SK-N-SH (cell line): Measurements from ENCODE around the gene PPY. TPM values are rescaled to one million over a fixed set of nuclear protein-coding genes. Genes with fewer than 3 reads are reported as not detected.

Source experiments
- CTCF ChIA-PET: fragments of 300-600, 350-600 bp; formaldehyde crosslinking; extraction: SDS; loops from one replicate; lab custom pipeline; 2021; lab: Yijun Ruan, JAX
- POLR2A ChIA-PET: fragments of 350-600 bp; sonication (Branson Sonifier 250); formaldehyde crosslinking; extraction: SDS; loops from one replicate; lab custom pipeline; 2020; ENCODE audit warnings: antibody characterized with exemption, inconsistent platforms; lab: Yijun Ruan, JAX
- DNase-seq: peaks from one replicate; pipeline ENCODE4 v3.0.0; 2012
- H2AFZ ChIP-seq: fragments of 200-600 bp; sonication (generic); 2 replicates; pipeline ENCODE4 v1.8.1; 2016; ENCODE audit warnings: antibody characterized with exemption, mild to moderate bottlenecking, low read depth
- H3F3A ChIP-seq: fragments of 200-600 bp; sonication (generic); replicated peaks from 2 replicates; pipeline ENCODE3; 2016; ENCODE audit warnings: antibody characterized with exemption, mild to moderate bottlenecking; ENCODE audit not compliant: insufficient read depth
- H3K27ac ChIP-seq, 2 experiments: fragments of 200-500 bp in 1 of 2; fragments of 200-600 bp in 1 of 2; sonication (Bioruptor generic) in 1 of 2; sonication (generic), shearing (Covaris generic) in 1 of 2; 2 replicates each; pipeline versions ENCODE4 v1.5.1 to v1.6.1; 2014 to 2016; ENCODE audit warnings: low read depth in 2 of 2, inconsistent platforms in 1 of 2, low read length in 1 of 2, mild to moderate bottlenecking in 1 of 2, mixed read lengths in 1 of 2
- H3K27me3 ChIP-seq: fragments of 200-600 bp; sonication (generic), shearing (Covaris generic); 2 replicates; pipeline ENCODE4 v1.6.1; 2016; ENCODE audit warnings: mixed run types; ENCODE audit not compliant: insufficient read depth
- H3K36me3 ChIP-seq, 2 experiments: fragments of 200-500 bp in 1 of 2; fragments of 200-600 bp in 1 of 2; sonication (Bioruptor generic) in 1 of 2; sonication (generic) in 1 of 2; replicated peaks in 1 of 2; 2 replicates each; pipeline versions ENCODE3 to v1.5.1; 2014 to 2016; ENCODE audit warnings: low read length in 1 of 2, mild to moderate bottlenecking in 1 of 2; ENCODE audit not compliant: insufficient read depth in 2 of 2, control insufficient read depth in 1 of 2
- H3K4me1 ChIP-seq, 2 experiments: fragments of 200-500 bp in 1 of 2; fragments of 200-600 bp in 1 of 2; sonication (Bioruptor generic) in 1 of 2; sonication (generic), shearing (Covaris generic) in 1 of 2; 2 replicates each; pipeline versions ENCODE4 v1.5.1 to v1.6.1; 2014 to 2016; ENCODE audit warnings: low read depth in 1 of 2, low read length in 1 of 2, mixed run types in 1 of 2; ENCODE audit not compliant: insufficient read depth in 2 of 2, control insufficient read depth in 1 of 2
- H3K4me2 ChIP-seq: fragments of 200-600 bp; sonication (generic), shearing (Covaris generic); 2 replicates; pipeline ENCODE4 v1.6.1; 2017; ENCODE audit warnings: mixed run types
- H3K4me3 ChIP-seq, 2 experiments: fragments of 200-500 bp in 1 of 2; fragments of 200-600 bp in 1 of 2; sonication (Bioruptor generic) in 1 of 2; sonication (generic), shearing (Covaris generic) in 1 of 2; 2 replicates each; pipeline versions ENCODE4 v1.5.1 to v1.8.1; 2014 to 2016; ENCODE audit warnings: low read depth in 2 of 2, inconsistent platforms in 1 of 2, low read length in 1 of 2, mild to moderate bottlenecking in 1 of 2, mixed read lengths in 1 of 2, moderate library complexity in 1 of 2
- H3K79me2 ChIP-seq: fragments of 200-600 bp; sonication (generic); 2 replicates; pipeline ENCODE4 v1.8.1; 2017; ENCODE audit warnings: mild to moderate bottlenecking; ENCODE audit not compliant: insufficient read depth
- H3K9ac ChIP-seq: fragments of 200-600 bp; sonication (generic); 2 replicates; pipeline ENCODE4 v1.6.1; 2017; ENCODE audit warnings: mixed run types
- H3K9me2 ChIP-seq: fragments of 200-600 bp; sonication (generic); 2 replicates; pipeline ENCODE4 v1.6.1; 2017; ENCODE audit warnings: mixed run types
- H3K9me3 ChIP-seq: fragments of 200-600 bp; sonication (generic); 2 replicates; pipeline ENCODE4 v1.6.1; 2017; ENCODE audit warnings: mixed run types, mild to moderate bottlenecking, moderate library complexity
- H4K20me1 ChIP-seq: fragments of 200-600 bp; sonication (generic); 2 replicates; pipeline ENCODE4 v1.6.1; 2017; ENCODE audit warnings: mild to moderate bottlenecking, mixed run types; ENCODE audit not compliant: insufficient read depth
- CHD2 ChIP-seq: fragments of 150-350 bp; IDR thresholded peaks from 2 replicates; pipeline ENCODE4 v1.6.1; 2018; ENCODE audit warnings: low read length; ENCODE audit not compliant: partially characterized antibody
- EZH2phosphoT487 ChIP-seq: fragments of 200-600 bp; sonication (generic); IDR thresholded peaks from 2 replicates; pipeline ENCODE4 v1.6.1; 2017; ENCODE audit warnings: low read depth, mixed run types, mild to moderate bottlenecking, antibody characterized with exemption, moderate library complexity, borderline replicate concordance
- IRF3 ChIP-seq: fragments of 150-350 bp; IDR thresholded peaks from 2 replicates; pipeline ENCODE4 v1.6.1; 2016; ENCODE audit warnings: mild to moderate bottlenecking, low read depth, low read length
- MAX ChIP-seq: IDR thresholded peaks from 2 replicates; pipeline ENCODE4 v1.4.0; 2012; ENCODE audit warnings: low read depth
- MEF2A ChIP-seq: IDR thresholded peaks from 2 replicates; pipeline ENCODE4 v1.4.0; 2012; ENCODE audit warnings: low read depth, borderline replicate concordance
- MXI1 ChIP-seq: IDR thresholded peaks from 2 replicates; pipeline ENCODE4 v1.6.1; 2012; ENCODE audit warnings: mild to moderate bottlenecking, low read depth, low read length, improper control_type of control experiment
- NRF1 ChIP-seq: IDR thresholded peaks from 2 replicates; pipeline ENCODE4 v1.6.1; 2012; ENCODE audit warnings: low read depth, mild to moderate bottlenecking, low read length
- PBX3 ChIP-seq: IDR thresholded peaks from 2 replicates; pipeline ENCODE4; 2012
- RFX5 ChIP-seq: IDR thresholded peaks from 2 replicates; pipeline ENCODE4 v1.6.1; 2012; ENCODE audit warnings: mild to moderate bottlenecking, improper control_type of control experiment, low read length
- YY1 ChIP-seq: IDR thresholded peaks from 2 replicates; pipeline ENCODE4 v1.4.0; 2012; ENCODE audit warnings: low read depth, mild to moderate bottlenecking
- WGBS: methylation state at CpG from one replicate; pipeline ENCODE4 v1.1.6; 2017; ENCODE audit warnings: low lambda C conversion rate; 5-methylcytosine and 5-hydroxymethylcytosine counted together
- polyA plus RNA-seq, 3 experiments: library from polyadenylated mRNA; depleted of rRNA; stranded (reverse); fragments of >200 nt; gene quantifications; 2 replicates each; pipeline ENCODE4 v1.2.3, GENCODE V29; 2012
- TF ChIP-seq, protein P1 (sequence below): fragments of 200-600 bp; sonication (generic); IDR thresholded peaks from 2 replicates; pipeline ENCODE4 v1.6.1; 2017; ENCODE audit warnings: antibody characterized with exemption, mild to moderate bottlenecking, moderate library complexity

The PPY gene
- polyA plus RNA-seq, 1 of the 3 experiments (the other 2 are of a cell fraction), result not detected

DNA sequence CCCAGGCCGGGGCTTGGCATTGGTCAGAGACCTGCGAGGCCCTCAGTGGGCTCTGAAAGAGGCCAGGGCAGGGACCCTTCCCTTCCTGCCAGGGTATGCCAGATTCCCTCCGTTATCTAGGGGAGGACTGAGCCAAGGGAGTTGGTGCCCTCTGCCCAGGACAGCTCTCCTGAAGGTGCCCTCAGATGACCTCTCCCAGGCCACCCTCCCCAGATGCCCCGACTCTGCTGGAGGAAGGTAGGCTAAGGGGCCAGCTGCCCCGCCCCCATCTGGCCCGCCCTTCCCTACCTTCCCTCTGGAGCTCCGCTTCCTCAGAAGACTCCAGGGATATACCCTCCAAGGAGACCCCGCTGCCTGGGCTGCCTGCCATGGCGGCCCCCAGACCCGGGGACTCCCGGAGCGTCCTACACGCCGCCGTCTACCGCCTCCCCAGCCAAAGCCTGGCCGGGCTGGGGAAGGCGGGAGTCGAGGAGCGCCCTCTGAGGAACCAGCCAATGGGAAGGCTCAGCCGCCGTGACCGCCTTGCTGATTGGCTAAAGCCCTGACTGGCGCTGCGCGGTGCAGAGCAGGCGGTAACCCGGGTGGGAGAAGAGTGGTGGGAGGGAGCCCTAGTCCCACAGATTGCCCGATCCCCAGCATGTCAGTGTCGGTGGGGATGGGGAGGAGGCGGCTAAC lies 42.0 kb downstream of the PPY start:
- 3% methylated on average over 7 of the region's 31 CpGs for WGBS

More for the DNA sequence above, 42.0 kb downstream of the PPY start:
- CTCF ChIA-PET, result interaction anchor here (0.7 to 23.5 kb wide), 6 partner anchors 9 to 140 kb away, joined by 3 to 344 read pairs (median 14); partner anchors contain the start of genes CD300LG and MPP2
- Histone ChIP-seq H2AFZ (peak overlapping the region; percentile 78), H3F3A (no peaks in the 10 kb centered on the region), H3K9me3 (no peaks in the 10 kb centered on the region), H3K9ac (peak overlapping the region; percentile 51; the same call in 1 of the 2 replicates), H3K79me2 (no peaks in the 10 kb centered on the region), H3K27me3 (no peaks in the 10 kb centered on the region), H3K9me2 (no peaks in the 10 kb centered on the region), H3K36me3 (no peaks in the 10 kb centered on the region), H4K20me1 (no peaks in the 10 kb centered on the region), H3K4me3 (peak overlapping the region; percentile 56 to 66), H3K4me2 (peak overlapping the region; percentile 91), H3K27ac (no peak overlapping the region; a peak in 1 of 4 replicates), H3K4me1 (peaks cover 7 to 20% of the 10 kb centered on the region in 2 experiments; a peak in 2 of 4 replicates)
- TF ChIP-seq CHD2, result peak; percentile 57
- 0 out of 2 replicates have a peak, but pooled peaks have one; percentile 26 for TF ChIP-seq NRF1
- no peak for TF ChIP-seq EZH2phosphoT487
- TF ChIP-seq RFX5, result peak; percentile 84
- TF ChIP-seq YY1, result no peak
- TF ChIP-seq MXI1, result peak; percentile 44; the same call in 1 of the 2 replicates
- TF ChIP-seq IRF3, result peak; percentile 68
- peak; percentile 88 for TF ChIP-seq PBX3
- TF ChIP-seq, protein P1, sequence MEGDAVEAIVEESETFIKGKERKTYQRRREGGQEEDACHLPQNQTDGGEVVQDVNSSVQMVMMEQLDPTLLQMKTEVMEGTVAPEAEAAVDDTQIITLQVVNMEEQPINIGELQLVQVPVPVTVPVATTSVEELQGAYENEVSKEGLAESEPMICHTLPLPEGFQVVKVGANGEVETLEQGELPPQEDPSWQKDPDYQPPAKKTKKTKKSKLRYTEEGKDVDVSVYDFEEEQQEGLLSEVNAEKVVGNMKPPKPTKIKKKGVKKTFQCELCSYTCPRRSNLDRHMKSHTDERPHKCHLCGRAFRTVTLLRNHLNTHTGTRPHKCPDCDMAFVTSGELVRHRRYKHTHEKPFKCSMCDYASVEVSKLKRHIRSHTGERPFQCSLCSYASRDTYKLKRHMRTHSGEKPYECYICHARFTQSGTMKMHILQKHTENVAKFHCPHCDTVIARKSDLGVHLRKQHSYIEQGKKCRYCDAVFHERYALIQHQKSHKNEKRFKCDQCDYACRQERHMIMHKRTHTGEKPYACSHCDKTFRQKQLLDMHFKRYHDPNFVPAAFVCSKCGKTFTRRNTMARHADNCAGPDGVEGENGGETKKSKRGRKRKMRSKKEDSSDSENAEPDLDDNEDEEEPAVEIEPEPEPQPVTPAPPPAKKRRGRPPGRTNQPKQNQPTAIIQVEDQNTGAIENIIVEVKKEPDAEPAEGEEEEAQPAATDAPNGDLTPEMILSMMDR, result no peak
- no peak for TF ChIP-seq MEF2A
- TF ChIP-seq MAX, result peak; percentile 52; the same call in 1 of the 2 replicates
- peak; percentile 98 for DNase-seq
- POLR2A ChIA-PET, result no interaction called here
